ENCODE measurements around the gene ALDOA. TPM values are rescaled to one million over a fixed set of nuclear protein-coding genes. Genes with fewer than 3 reads are reported as not detected.

The ALDOA gene
- total and polyA plus RNA-seq, 9 of the 15 experiments (the other 6 are each of a cell fraction or from before 2014, with no cell fraction given) = 311 to 2,224 (median 1,293) TPM

GRCh38 chr16:30113031-30113710 is 47.6 kb downstream of the ALDOA start, which contains the start of gene GDPD3 (continued):
- no peak for TF ChIP-seq KDM5B (IDR thresholded peaks at IDR 0.05; ENCODE audit: insufficient replicate concordance, low read depth, low read length)
- TF ChIP-seq SMARCA5 (IDR thresholded peaks at IDR 0.05) = peak; percentile 75
- TF ChIP-seq HNRNPL (IDR thresholded peaks at IDR 0.05; ENCODE audit: low read depth, low read length) = no peak
- TF ChIP-seq BCL6 (CRISPR knock-in tag; IDR thresholded peaks at IDR 0.05) = no peak
- peak; percentile 37 for TF ChIP-seq ARHGAP35 (IDR thresholded peaks at IDR 0.05; ENCODE audit: partially characterized antibody)
- TF ChIP-seq FOXK1 (CRISPR knock-in tag; IDR thresholded peaks at IDR 0.05; ENCODE audit: borderline replicate concordance) = no peak
- TF ChIP-seq, protein P1, sequence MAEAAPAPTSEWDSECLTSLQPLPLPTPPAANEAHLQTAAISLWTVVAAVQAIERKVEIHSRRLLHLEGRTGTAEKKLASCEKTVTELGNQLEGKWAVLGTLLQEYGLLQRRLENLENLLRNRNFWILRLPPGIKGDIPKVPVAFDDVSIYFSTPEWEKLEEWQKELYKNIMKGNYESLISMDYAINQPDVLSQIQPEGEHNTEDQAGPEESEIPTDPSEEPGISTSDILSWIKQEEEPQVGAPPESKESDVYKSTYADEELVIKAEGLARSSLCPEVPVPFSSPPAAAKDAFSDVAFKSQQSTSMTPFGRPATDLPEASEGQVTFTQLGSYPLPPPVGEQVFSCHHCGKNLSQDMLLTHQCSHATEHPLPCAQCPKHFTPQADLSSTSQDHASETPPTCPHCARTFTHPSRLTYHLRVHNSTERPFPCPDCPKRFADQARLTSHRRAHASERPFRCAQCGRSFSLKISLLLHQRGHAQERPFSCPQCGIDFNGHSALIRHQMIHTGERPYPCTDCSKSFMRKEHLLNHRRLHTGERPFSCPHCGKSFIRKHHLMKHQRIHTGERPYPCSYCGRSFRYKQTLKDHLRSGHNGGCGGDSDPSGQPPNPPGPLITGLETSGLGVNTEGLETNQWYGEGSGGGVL (CRISPR knock-in tag; IDR thresholded peaks at IDR 0.05) = no peak
- peak; percentile 44; the same call in 1 of the 2 replicates for TF ChIP-seq RBFOX2 (IDR thresholded peaks at IDR 0.05; ENCODE audit: low read depth, low read length)
- TF ChIP-seq CCAR2 (IDR thresholded peaks at IDR 0.05; ENCODE audit: low read depth, low read length) = no peak
- TF ChIP-seq TFAP4 (CRISPR knock-in tag; IDR thresholded peaks at IDR 0.05; ENCODE audit: borderline replicate concordance) = peak; percentile 43; the same call in 1 of the 2 replicates
- peak; percentile 97 for TF ChIP-seq NFIC (IDR thresholded peaks at IDR 0.05)
- no peak for TF ChIP-seq MED1 (CRISPR knock-in tag; IDR thresholded peaks at IDR 0.05; ENCODE audit: borderline replicate concordance)
- no peak for TF ChIP-seq RBM17 (IDR thresholded peaks at IDR 0.05; ENCODE audit: borderline replicate concordance, low read depth, low read length)
- TF ChIP-seq, protein P2, sequence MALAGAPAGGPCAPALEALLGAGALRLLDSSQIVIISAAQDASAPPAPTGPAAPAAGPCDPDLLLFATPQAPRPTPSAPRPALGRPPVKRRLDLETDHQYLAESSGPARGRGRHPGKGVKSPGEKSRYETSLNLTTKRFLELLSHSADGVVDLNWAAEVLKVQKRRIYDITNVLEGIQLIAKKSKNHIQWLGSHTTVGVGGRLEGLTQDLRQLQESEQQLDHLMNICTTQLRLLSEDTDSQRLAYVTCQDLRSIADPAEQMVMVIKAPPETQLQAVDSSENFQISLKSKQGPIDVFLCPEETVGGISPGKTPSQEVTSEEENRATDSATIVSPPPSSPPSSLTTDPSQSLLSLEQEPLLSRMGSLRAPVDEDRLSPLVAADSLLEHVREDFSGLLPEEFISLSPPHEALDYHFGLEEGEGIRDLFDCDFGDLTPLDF (CRISPR knock-in tag; IDR thresholded peaks at IDR 0.05) = no peak
- no peak for TF ChIP-seq ZBTB17 (CRISPR knock-in tag; IDR thresholded peaks at IDR 0.05)
- no peak for TF ChIP-seq NR2C1 (IDR thresholded peaks at IDR 0.05)
- TF ChIP-seq NR2C1 (tag; IDR thresholded peaks at IDR 0.05) = no peak
- TF ChIP-seq, protein P3, sequence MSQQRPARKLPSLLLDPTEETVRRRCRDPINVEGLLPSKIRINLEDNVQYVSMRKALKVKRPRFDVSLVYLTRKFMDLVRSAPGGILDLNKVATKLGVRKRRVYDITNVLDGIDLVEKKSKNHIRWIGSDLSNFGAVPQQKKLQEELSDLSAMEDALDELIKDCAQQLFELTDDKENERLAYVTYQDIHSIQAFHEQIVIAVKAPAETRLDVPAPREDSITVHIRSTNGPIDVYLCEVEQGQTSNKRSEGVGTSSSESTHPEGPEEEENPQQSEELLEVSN (IDR thresholded peaks at IDR 0.05; ENCODE audit: borderline replicate concordance in 1 of 2, extremely low read depth in 1 of 2, insufficient read depth in 1 of 2, insufficient read length in 1 of 2, low read depth in 1 of 2, low read length in 1 of 2, poor library complexity in 1 of 2, severe bottlenecking in 1 of 2) = peak in 1 of 2 experiments; percentile 2
- no peak for TF ChIP-seq ATF1 (CRISPR knock-in tag; IDR thresholded peaks at IDR 0.05)
- TF ChIP-seq ATF1 (tag; IDR thresholded peaks at IDR 0.05) = 0 out of 2 replicates have a peak, but pooled peaks have one; percentile 7
- no peak for TF ChIP-seq PRPF4 (IDR thresholded peaks at IDR 0.05; ENCODE audit: insufficient read depth, low read depth, low read length, poor library complexity, severe bottlenecking)
- peak; percentile 17; the same call in 1 of the 2 replicates for TF ChIP-seq PHF8 (IDR thresholded peaks at IDR 0.05; ENCODE audit: borderline replicate concordance, low read length)
- peak; percentile 15 for TF ChIP-seq PCBP1 (IDR thresholded peaks at IDR 0.05; ENCODE audit: low read depth, low read length, poor library complexity, severe bottlenecking)

Measured in K562 (cell line).